HFFc6 (cell line): ENCODE data around the gene BAIAP2L2. TPM values are rescaled to one million over a fixed set of nuclear protein-coding genes. Genes with fewer than 3 reads are reported as not detected.
"Not testable (repeated sequence)": the region's sequence is repeated elsewhere in the genome, so short reads cannot be mapped to it uniquely, and the experiment has no call there.

Source experiments
- DNase-seq: peaks from one replicate; pipeline ENCODE4 v3.0.0-alpha.2; 2018
- H3K27ac Mint-ChIP-seq: 2 replicates; pipeline ENCODE4 v1.8.0; 2020; ENCODE audit warnings: mild to moderate bottlenecking, mixed read lengths
- H3K27me3 Mint-ChIP-seq: 2 replicates; pipeline ENCODE4 v1.8.0; 2021; ENCODE audit warnings: mild to moderate bottlenecking, moderate library complexity, mixed read lengths; ENCODE audit not compliant: insufficient read depth
- H3K36me3 Mint-ChIP-seq: 2 replicates; pipeline ENCODE4 v1.8.0; 2021; ENCODE audit warnings: low read depth, mixed read lengths
- H3K4me1 Mint-ChIP-seq: 2 replicates; pipeline ENCODE4 v1.8.0; 2020; ENCODE audit warnings: low read depth, mixed read lengths
- H3K4me3 Mint-ChIP-seq: 2 replicates; pipeline ENCODE4 v1.8.0; 2020; ENCODE audit warnings: mild to moderate bottlenecking, moderate library complexity, mixed read lengths
- H3K9me3 Mint-ChIP-seq: 2 replicates; pipeline ENCODE4 v1.8.0; 2020; ENCODE audit warnings: mild to moderate bottlenecking, mixed read lengths
- CTCF ChIP-seq: fragments of 200-600 bp; sonication (generic); IDR thresholded peaks from 2 replicates; pipeline ENCODE4 v1.5.0; 2021; ENCODE audit warnings: antibody characterized with exemption, mild to moderate bottlenecking
- total RNA-seq, 6 experiments: library from RNA; stranded (reverse); fragmentation: NEBNext Ultra II Directional; extraction: Animal tissue kit (Norgen Biotek cat#: 25700); gene quantifications; 2 replicates in 1 of 6; 3 replicates in 5 of 6; pipeline ENCODE4 v1.2.3, GENCODE V29; 2021

BAIAP2L2 gene
- total RNA-seq, 6 experiments from 2014 or later, result 0.08 TPM; not detected in 5

GRCh38 chr22:38122616-38123015, 12.1 kb upstream of the BAIAP2L2 start:
- no peak for DNase-seq
- no peaks in the 10 kb centered on the region for H3K9me3 Mint-ChIP-seq

GRCh38 chr22:38120359-38121110, 10.1 kb upstream of the BAIAP2L2 start:
- Mint-ChIP-seq H3K4me1 (peaks cover 6% of the 10 kb centered on the region), H3K9me3 (no peaks in the 10 kb centered on the region), H3K4me3 (no peak overlapping the region), H3K27ac (no peak overlapping the region), H3K36me3 (0 out of 2 replicates have a peak, but pooled peaks cover 4% of the 10 kb centered on the region), H3K27me3 (peaks cover 3% of the 10 kb centered on the region; the same call in 1 of the 2 replicates)
- TF ChIP-seq CTCF, result no peak
- DNase-seq, result no peak

More at GRCh38 chr22:38122616-38123015, 12.1 kb upstream of the BAIAP2L2 start:
- Mint-ChIP-seq H3K4me1 (peaks cover 6% of the 10 kb centered on the region), H3K4me3 (no peak overlapping the region), H3K27me3 (peaks cover 3% of the 10 kb centered on the region; the same call in 1 of the 2 replicates), H3K36me3 (0 out of 2 replicates have a peak, but pooled peaks cover 4% of the 10 kb centered on the region), H3K27ac (no peak overlapping the region)
- no peak for TF ChIP-seq CTCF

- not testable (repeated sequence) for H3K9me3 Mint-ChIP-seq, H3K27me3 Mint-ChIP-seq, H3K36me3 Mint-ChIP-seq, H3K4me3 Mint-ChIP-seq, H3K27ac Mint-ChIP-seq, DNase-seq
- peaks cover 10% of the 10 kb centered on the region for H3K4me1 Mint-ChIP-seq
These were observed 8.3 kb upstream of the BAIAP2L2 start for GRCh38 chr22:38118747-38119146.

GRCh38 chr22:38118182-38118581, 7.7 kb upstream of the BAIAP2L2 start:
- Mint-ChIP-seq H3K4me1 (peaks cover 14% of the 10 kb centered on the region), H3K27ac (no peak overlapping the region)
- DNase-seq, result no peak

GRCh38 chr22:38117556-38117955, 7.1 kb upstream of the BAIAP2L2 start:
- H3K36me3 Mint-ChIP-seq, DNase-seq, H3K27ac Mint-ChIP-seq, H3K4me3 Mint-ChIP-seq, H3K9me3 Mint-ChIP-seq, H3K27me3 Mint-ChIP-seq: not testable (repeated sequence)
- peaks cover 14% of the 10 kb centered on the region for H3K4me1 Mint-ChIP-seq

More at GRCh38 chr22:38118182-38118581, 7.7 kb upstream of the BAIAP2L2 start:
- Mint-ChIP-seq H3K9me3 (no peaks in the 10 kb centered on the region), H3K36me3 (no peaks in the 10 kb centered on the region), H3K27me3 (peaks cover 5% of the 10 kb centered on the region), H3K4me3 (no peak overlapping the region)
- TF ChIP-seq CTCF, result no peak

- Mint-ChIP-seq H3K4me1 (peaks cover 14% of the 10 kb centered on the region), H3K36me3 (no peaks in the 10 kb centered on the region), H3K4me3 (no peak overlapping the region), H3K27me3 (peaks cover 7% of the 10 kb centered on the region), H3K27ac (no peak overlapping the region), H3K9me3 (no peaks in the 10 kb centered on the region)
- TF ChIP-seq CTCF, result no peak
- no peak for DNase-seq
These were observed 5.1 kb upstream of the BAIAP2L2 start for GRCh38 chr22:38115423-38116205.
